SK-N-SH (cell line): ENCODE data around the gene P4HTM. TPM values are rescaled to one million over a fixed set of nuclear protein-coding genes. Genes with fewer than 3 reads are reported as not detected.
A peak's percentile ranks its signal among the peaks of the same experiment; 100 is the strongest.

Experiments used
- CTCF ChIA-PET: fragments of 300-600, 350-600 bp; formaldehyde crosslinking; extraction: SDS; loops from one replicate; lab custom pipeline; 2021; lab: Yijun Ruan, JAX
- POLR2A ChIA-PET: fragments of 350-600 bp; sonication (Branson Sonifier 250); formaldehyde crosslinking; extraction: SDS; loops from one replicate; lab custom pipeline; 2020; ENCODE audit warnings: antibody characterized with exemption, inconsistent platforms; lab: Yijun Ruan, JAX
- DNase-seq: peaks from one replicate; pipeline ENCODE4 v3.0.0; 2012
- H2AFZ ChIP-seq: fragments of 200-600 bp; sonication (generic); 2 replicates; pipeline ENCODE4 v1.8.1; 2016; ENCODE audit warnings: antibody characterized with exemption, mild to moderate bottlenecking, low read depth
- H3F3A ChIP-seq: fragments of 200-600 bp; sonication (generic); replicated peaks from 2 replicates; pipeline ENCODE3; 2016; ENCODE audit warnings: antibody characterized with exemption, mild to moderate bottlenecking; ENCODE audit not compliant: insufficient read depth
- H3K27ac ChIP-seq, 2 experiments: fragments of 200-500 bp in 1 of 2; fragments of 200-600 bp in 1 of 2; sonication (Bioruptor generic) in 1 of 2; sonication (generic), shearing (Covaris generic) in 1 of 2; 2 replicates each; pipeline versions ENCODE4 v1.5.1 to v1.6.1; 2014 to 2016; ENCODE audit warnings: low read depth in 2 of 2, inconsistent platforms in 1 of 2, low read length in 1 of 2, mild to moderate bottlenecking in 1 of 2, mixed read lengths in 1 of 2
- H3K27me3 ChIP-seq: fragments of 200-600 bp; sonication (generic), shearing (Covaris generic); 2 replicates; pipeline ENCODE4 v1.6.1; 2016; ENCODE audit warnings: mixed run types; ENCODE audit not compliant: insufficient read depth
- H3K36me3 ChIP-seq, 2 experiments: fragments of 200-500 bp in 1 of 2; fragments of 200-600 bp in 1 of 2; sonication (Bioruptor generic) in 1 of 2; sonication (generic) in 1 of 2; replicated peaks in 1 of 2; 2 replicates each; pipeline versions ENCODE3 to v1.5.1; 2014 to 2016; ENCODE audit warnings: low read length in 1 of 2, mild to moderate bottlenecking in 1 of 2; ENCODE audit not compliant: insufficient read depth in 2 of 2, control insufficient read depth in 1 of 2
- H3K4me1 ChIP-seq, 2 experiments: fragments of 200-500 bp in 1 of 2; fragments of 200-600 bp in 1 of 2; sonication (Bioruptor generic) in 1 of 2; sonication (generic), shearing (Covaris generic) in 1 of 2; 2 replicates each; pipeline versions ENCODE4 v1.5.1 to v1.6.1; 2014 to 2016; ENCODE audit warnings: low read depth in 1 of 2, low read length in 1 of 2, mixed run types in 1 of 2; ENCODE audit not compliant: insufficient read depth in 2 of 2, control insufficient read depth in 1 of 2
- H3K4me2 ChIP-seq: fragments of 200-600 bp; sonication (generic), shearing (Covaris generic); 2 replicates; pipeline ENCODE4 v1.6.1; 2017; ENCODE audit warnings: mixed run types
- H3K4me3 ChIP-seq, 2 experiments: fragments of 200-500 bp in 1 of 2; fragments of 200-600 bp in 1 of 2; sonication (Bioruptor generic) in 1 of 2; sonication (generic), shearing (Covaris generic) in 1 of 2; 2 replicates each; pipeline versions ENCODE4 v1.5.1 to v1.8.1; 2014 to 2016; ENCODE audit warnings: low read depth in 2 of 2, inconsistent platforms in 1 of 2, low read length in 1 of 2, mild to moderate bottlenecking in 1 of 2, mixed read lengths in 1 of 2, moderate library complexity in 1 of 2
- H3K79me2 ChIP-seq: fragments of 200-600 bp; sonication (generic); 2 replicates; pipeline ENCODE4 v1.8.1; 2017; ENCODE audit warnings: mild to moderate bottlenecking; ENCODE audit not compliant: insufficient read depth
- H3K9ac ChIP-seq: fragments of 200-600 bp; sonication (generic); 2 replicates; pipeline ENCODE4 v1.6.1; 2017; ENCODE audit warnings: mixed run types
- H3K9me2 ChIP-seq: fragments of 200-600 bp; sonication (generic); 2 replicates; pipeline ENCODE4 v1.6.1; 2017; ENCODE audit warnings: mixed run types
- H3K9me3 ChIP-seq: fragments of 200-600 bp; sonication (generic); 2 replicates; pipeline ENCODE4 v1.6.1; 2017; ENCODE audit warnings: mixed run types, mild to moderate bottlenecking, moderate library complexity
- H4K20me1 ChIP-seq: fragments of 200-600 bp; sonication (generic); 2 replicates; pipeline ENCODE4 v1.6.1; 2017; ENCODE audit warnings: mild to moderate bottlenecking, mixed run types; ENCODE audit not compliant: insufficient read depth
- MEF2A ChIP-seq: IDR thresholded peaks from 2 replicates; pipeline ENCODE4 v1.4.0; 2012; ENCODE audit warnings: low read depth, borderline replicate concordance
- POLR2AphosphoS5 ChIP-seq: IDR thresholded peaks from 2 replicates; pipeline ENCODE4 v1.6.1; 2012; ENCODE audit warnings: low read depth, low read length
- SIN3A ChIP-seq: IDR thresholded peaks from 2 replicates; pipeline ENCODE4 v1.6.1; 2012; ENCODE audit warnings: low read depth, mild to moderate bottlenecking, low read length, moderate library complexity, borderline replicate concordance
- SMC3 ChIP-seq: IDR thresholded peaks from 2 replicates; pipeline ENCODE4 v1.6.1; 2012; ENCODE audit warnings: low read depth, low read length, improper control_type of control experiment
- USF2 ChIP-seq: fragments of 150-350 bp; IDR thresholded peaks from 2 replicates; pipeline ENCODE4 v1.6.1; 2017; ENCODE audit warnings: antibody characterized with exemption, low read length, low read depth, borderline replicate concordance
- WGBS: methylation state at CpG from one replicate; pipeline ENCODE4 v1.1.6; 2017; ENCODE audit warnings: low lambda C conversion rate; 5-methylcytosine and 5-hydroxymethylcytosine counted together
- polyA plus RNA-seq, 3 experiments: library from polyadenylated mRNA; depleted of rRNA; stranded (reverse); fragments of >200 nt; gene quantifications; 2 replicates each; pipeline ENCODE4 v1.2.3, GENCODE V29; 2012
- TF ChIP-seq, protein P1 (sequence below): IDR thresholded peaks from 2 replicates; pipeline ENCODE4 v1.4.0; 2012; ENCODE audit warnings: low read depth

The P4HTM gene
- polyA plus RNA-seq, 1 of the 3 experiments (the other 2 are of a cell fraction), result 21.0 TPM

DNA sequence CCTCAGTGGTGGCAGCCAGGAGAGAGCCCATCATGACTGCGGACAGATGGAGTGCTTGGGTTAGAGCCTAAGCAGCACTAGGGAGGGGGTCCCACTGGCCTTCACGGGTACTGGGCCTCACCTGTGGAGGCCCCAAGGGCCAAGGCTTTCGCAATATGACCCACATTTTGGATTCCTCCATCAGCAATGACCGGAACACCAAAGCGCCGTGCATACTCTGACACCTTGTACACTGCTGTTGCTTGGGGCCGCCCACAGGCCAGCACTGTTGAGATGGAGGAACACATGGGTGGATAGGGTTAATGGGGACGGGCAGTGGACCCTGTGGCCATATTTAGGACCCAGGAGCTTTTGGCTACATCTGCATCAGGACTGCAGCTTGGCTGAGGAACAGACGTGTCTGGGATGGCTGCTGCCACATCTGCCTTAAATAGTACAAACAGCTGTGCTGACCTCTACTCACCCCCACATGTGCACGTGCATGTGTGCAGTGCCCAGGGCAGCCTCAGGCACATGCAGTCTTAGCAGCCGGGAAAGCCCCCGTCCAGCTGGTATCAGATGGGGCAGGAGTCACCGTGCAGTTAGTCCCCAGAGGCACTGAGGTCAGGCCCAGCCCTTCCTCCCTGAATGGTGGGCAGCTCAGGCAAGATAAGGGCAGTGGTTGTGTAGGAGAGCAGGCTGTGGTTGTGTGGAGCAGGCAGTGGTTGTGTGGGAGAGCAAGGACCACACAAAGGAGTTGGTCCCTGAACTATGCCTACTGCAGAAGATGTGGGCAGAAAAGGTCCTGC is 35.2 kb downstream of the P4HTM start:
- Histone ChIP-seq H3K79me2 (peaks cover 79% of the 10 kb centered on the region), H3K9ac (no peak overlapping the region), H3K4me1 (peaks cover 10 to 42% of the 10 kb centered on the region in 2 experiments; a peak in 3 of 4 replicates), H3K36me3 (peaks cover 49 to 53% of the 10 kb centered on the region in 2 experiments), H3K9me2 (no peaks in the 10 kb centered on the region), H4K20me1 (no peaks in the 10 kb centered on the region), H3K27me3 (no peaks in the 10 kb centered on the region), H3K4me3 (no peak overlapping the region), H3F3A (peaks cover 45% of the 10 kb centered on the region), H3K27ac (peak overlapping the region in 1 of 2 experiments; percentile 34; a peak in 1 of 4 replicates), H3K9me3 (no peaks in the 10 kb centered on the region), H3K4me2 (no peak overlapping the region), H2AFZ (no peak overlapping the region)
- ChIA-PET CTCF (interaction anchor here (0.9 to 3.6 kb wide), 3 partner anchors 11 to 37 kb away, joined by 3 to 14 read pairs (median 7); partner anchors contain the start of gene WDR6), POLR2A (interaction anchor here (1.0 to 1.9 kb wide), 3 partner anchors 18 to 69 kb away, joined by 4 to 9 read pairs (median 6); partner anchors contain the start of genes QRICH1 and WDR6)
- no peak for TF ChIP-seq SMC3
- peak; percentile 41; the same call in 1 of the 2 replicates for TF ChIP-seq POLR2AphosphoS5
- peak; percentile 17 for DNase-seq
- WGBS, result 81% methylated on average over 8 of the region's 13 CpGs

- H4K20me1 ChIP-seq, result no peaks in the 10 kb centered on the region
- H3K9ac ChIP-seq, result no peak overlapping the region
- ChIA-PET CTCF (interaction anchor here (0.8 to 3.6 kb wide), 4 partner anchors 12 to 423 kb away, joined by 3 to 14 read pairs (median 5); partner anchors contain the start of gene WDR6), POLR2A (interaction anchor here (1.3 to 1.9 kb wide), 3 partner anchors 14 to 68 kb away, joined by 3 to 9 read pairs (median 6); partner anchors contain the start of genes QRICH1 and WDR6)
- H3K9me2 ChIP-seq, result no peaks in the 10 kb centered on the region
- no peaks in the 10 kb centered on the region for H3K9me3 ChIP-seq
- no peak overlapping the region; a peak in 1 of 4 replicates for H3K27ac ChIP-seq
- TF ChIP-seq USF2 (no peak), SIN3A (no peak), MEF2A (no peak)
- TF ChIP-seq, protein P1, sequence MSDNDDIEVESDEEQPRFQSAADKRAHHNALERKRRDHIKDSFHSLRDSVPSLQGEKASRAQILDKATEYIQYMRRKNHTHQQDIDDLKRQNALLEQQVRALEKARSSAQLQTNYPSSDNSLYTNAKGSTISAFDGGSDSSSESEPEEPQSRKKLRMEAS, result no peak
- DNase-seq, result no peak
- H3K4me3 ChIP-seq, result no peak overlapping the region
- H3K4me1 ChIP-seq, result peaks cover 10 to 41% of the 10 kb centered on the region in 2 experiments; a peak in 3 of 4 replicates
- no peak overlapping the region for H3K4me2 ChIP-seq
- H3K36me3 ChIP-seq, result peaks cover 52 to 58% of the 10 kb centered on the region in 2 experiments
- no peak overlapping the region for H2AFZ ChIP-seq
- H3K27me3 ChIP-seq, result no peaks in the 10 kb centered on the region
- peaks cover 49% of the 10 kb centered on the region for H3F3A ChIP-seq
- H3K79me2 ChIP-seq, result peaks cover 72% of the 10 kb centered on the region
- WGBS, result 82% methylated on average over 3 of the region's 8 CpGs
Observed at GRCh38 chr3:49025793-49026520, 35.9 kb downstream of the P4HTM start.
